Esophagus squamous epithelium (tissue), 4 donors: ENCODE data around the gene MCUB.
"Not testable (repeated sequence)": the region's sequence is repeated elsewhere in the genome, so short reads cannot be mapped to it uniquely, and the experiment has no call there.

Experiments used
- POLR2A ChIP-seq, 4 donors: fragments of 450-650 bp; IDR thresholded peaks; one replicate each; pipeline ENCODE4 v1.6.1; 2017; ENCODE audit warnings: antibody characterized with exemption in 4 of 4, mild to moderate bottlenecking in 4 of 4, moderate library complexity in 3 of 4
- TF ChIP-seq, protein P1 (sequence below), 6 experiments: fragments of 450-650 bp in 4 of 6; fragments of 200-600 bp in 2 of 6; sonication (generic) in 2 of 6; IDR thresholded peaks; one replicate each; pipeline ENCODE4 v1.5.1; 2016 to 2019; ENCODE audit warnings: antibody characterized with exemption in 6 of 6, mild to moderate bottlenecking in 4 of 6, moderate library complexity in 4 of 6

DNA sequence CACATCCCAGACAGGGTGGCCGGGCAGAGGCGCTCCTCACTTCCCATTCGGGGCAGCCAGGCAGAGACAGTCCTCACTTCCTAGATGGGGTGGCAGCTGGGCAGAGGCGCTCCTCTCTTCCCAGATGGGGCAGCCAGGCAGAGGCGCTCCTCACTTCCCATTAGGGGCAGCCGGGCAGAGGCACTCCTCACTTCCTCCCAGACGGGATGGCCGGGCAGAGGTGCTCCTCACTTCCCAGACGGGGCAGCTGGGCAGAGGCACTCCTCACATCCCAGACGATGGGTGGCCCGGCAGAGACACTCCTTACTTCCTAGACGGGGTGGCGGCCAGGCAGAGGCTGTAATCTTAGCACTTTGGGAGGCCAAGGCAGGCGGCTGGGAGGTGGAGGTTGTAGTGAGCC lies 118.9 kb downstream of the MCUB start:
- TF ChIP-seq, protein P1, sequence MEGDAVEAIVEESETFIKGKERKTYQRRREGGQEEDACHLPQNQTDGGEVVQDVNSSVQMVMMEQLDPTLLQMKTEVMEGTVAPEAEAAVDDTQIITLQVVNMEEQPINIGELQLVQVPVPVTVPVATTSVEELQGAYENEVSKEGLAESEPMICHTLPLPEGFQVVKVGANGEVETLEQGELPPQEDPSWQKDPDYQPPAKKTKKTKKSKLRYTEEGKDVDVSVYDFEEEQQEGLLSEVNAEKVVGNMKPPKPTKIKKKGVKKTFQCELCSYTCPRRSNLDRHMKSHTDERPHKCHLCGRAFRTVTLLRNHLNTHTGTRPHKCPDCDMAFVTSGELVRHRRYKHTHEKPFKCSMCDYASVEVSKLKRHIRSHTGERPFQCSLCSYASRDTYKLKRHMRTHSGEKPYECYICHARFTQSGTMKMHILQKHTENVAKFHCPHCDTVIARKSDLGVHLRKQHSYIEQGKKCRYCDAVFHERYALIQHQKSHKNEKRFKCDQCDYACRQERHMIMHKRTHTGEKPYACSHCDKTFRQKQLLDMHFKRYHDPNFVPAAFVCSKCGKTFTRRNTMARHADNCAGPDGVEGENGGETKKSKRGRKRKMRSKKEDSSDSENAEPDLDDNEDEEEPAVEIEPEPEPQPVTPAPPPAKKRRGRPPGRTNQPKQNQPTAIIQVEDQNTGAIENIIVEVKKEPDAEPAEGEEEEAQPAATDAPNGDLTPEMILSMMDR (IDR thresholded peaks at IDR 0.05), result not testable (repeated sequence)
- TF ChIP-seq POLR2A (IDR thresholded peaks at IDR 0.05), result not testable (repeated sequence)
